ENCODE measurements around the gene BRPF1.

DNA sequence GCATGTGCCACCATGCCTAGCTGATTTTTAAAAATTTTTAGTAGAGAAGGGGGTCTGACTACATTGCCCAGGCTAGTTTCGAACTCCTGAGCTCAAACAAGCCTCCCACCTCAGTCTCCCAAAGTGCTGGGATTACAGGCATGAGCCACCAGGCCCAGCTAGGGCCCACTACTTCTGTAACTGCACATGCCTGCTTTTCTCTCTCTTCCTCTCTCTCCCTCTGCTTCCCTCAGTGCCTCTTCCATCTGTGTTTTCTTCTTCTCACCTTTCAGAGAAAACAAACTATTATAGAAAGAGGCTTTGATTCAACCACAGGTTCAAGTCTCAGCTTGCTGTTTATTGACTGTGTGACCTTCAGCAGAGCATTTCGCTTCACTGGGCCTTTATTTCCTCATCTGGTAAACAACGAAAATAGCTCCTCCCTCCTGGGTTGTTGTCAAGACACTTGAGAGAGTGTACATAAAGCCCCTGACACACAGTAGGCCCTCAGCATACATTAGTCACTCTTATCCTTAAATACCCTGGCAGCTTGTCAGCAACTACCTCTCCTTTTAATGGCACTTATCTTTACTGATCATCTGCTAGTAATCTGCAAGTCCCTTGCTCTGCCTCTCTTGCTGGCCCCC, 50.6 kb downstream of the BRPF1 start:
- TF ChIP-seq, protein P1, sequence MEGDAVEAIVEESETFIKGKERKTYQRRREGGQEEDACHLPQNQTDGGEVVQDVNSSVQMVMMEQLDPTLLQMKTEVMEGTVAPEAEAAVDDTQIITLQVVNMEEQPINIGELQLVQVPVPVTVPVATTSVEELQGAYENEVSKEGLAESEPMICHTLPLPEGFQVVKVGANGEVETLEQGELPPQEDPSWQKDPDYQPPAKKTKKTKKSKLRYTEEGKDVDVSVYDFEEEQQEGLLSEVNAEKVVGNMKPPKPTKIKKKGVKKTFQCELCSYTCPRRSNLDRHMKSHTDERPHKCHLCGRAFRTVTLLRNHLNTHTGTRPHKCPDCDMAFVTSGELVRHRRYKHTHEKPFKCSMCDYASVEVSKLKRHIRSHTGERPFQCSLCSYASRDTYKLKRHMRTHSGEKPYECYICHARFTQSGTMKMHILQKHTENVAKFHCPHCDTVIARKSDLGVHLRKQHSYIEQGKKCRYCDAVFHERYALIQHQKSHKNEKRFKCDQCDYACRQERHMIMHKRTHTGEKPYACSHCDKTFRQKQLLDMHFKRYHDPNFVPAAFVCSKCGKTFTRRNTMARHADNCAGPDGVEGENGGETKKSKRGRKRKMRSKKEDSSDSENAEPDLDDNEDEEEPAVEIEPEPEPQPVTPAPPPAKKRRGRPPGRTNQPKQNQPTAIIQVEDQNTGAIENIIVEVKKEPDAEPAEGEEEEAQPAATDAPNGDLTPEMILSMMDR (IDR thresholded peaks at IDR 0.05), result no peak
- TF ChIP-seq POLR2AphosphoS5 (IDR thresholded peaks at IDR 0.05; ENCODE audit: low read depth, low read length), result no peak
